K562 (cell line): ENCODE measurements around the gene CDH19. TPM values are rescaled to one million over a fixed set of nuclear protein-coding genes. Genes with fewer than 3 reads are reported as not detected.

Experiments
- ATAC-seq: fragments of 200-7000 bp; cut with Tn5 transposase; 3 replicates; pipeline ENCODE4 v1.9.1; 2020; ENCODE audit warnings: moderate library complexity
- BruUV-seq: library from RNA; stranded (reverse); fragments of 400-500 nt; replicated peaks from 2 replicates; lab custom pipeline; 2021; lab: Mats Ljungman, UMichigan
- CTCF ChIA-PET: fragments of 300-600 bp; formaldehyde crosslinking; extraction: SDS; loops from one replicate; lab custom pipeline; 2021; ENCODE audit warnings: low intra/inter-chr PET ratio; lab: Yijun Ruan, JAX
- POLR2A ChIA-PET: fragments of 300-600, 350-650 bp; sonication (Branson Sonifier 250); formaldehyde crosslinking; extraction: SDS; loops from one replicate; lab custom pipeline; 2021; ENCODE audit warnings: antibody characterized with exemption, inconsistent platforms; lab: Yijun Ruan, JAX
- DNase-seq, 4 experiments: peaks; one replicate each; pipeline versions ENCODE4 v3.0.0 to v3.0.0-alpha.2; 2011 to 2018; ENCODE audit warnings: low spot score in 3 of 4, mixed read lengths in 3 of 4; ENCODE audit errors: extremely low read depth in 1 of 4
- FAIRE-seq: peaks from 2 replicates; lab custom pipeline; 2011; peaks lifted over from hg19 to GRCh38; lab: Jason Lieb, UNC
- H2AFZ ChIP-seq: 2 replicates; pipeline ENCODE4 v1.6.0; 2011; ENCODE audit warnings: low read depth, low read length, control low read depth, inconsistent platforms
- H3K27ac ChIP-seq: fragments of 200-600 bp; 3 replicates; pipeline ENCODE4 v1.8.0; 2011; ENCODE audit warnings: low read depth, mild to moderate bottlenecking, control low read depth, inconsistent platforms, low read length, moderate library complexity, mixed read lengths; ENCODE audit errors: extremely low read depth
- H3K27me3 ChIP-seq, 2 experiments: fragments of 300-600 bp in 1 of 2; 2 replicates in 1 of 2; 3 replicates in 1 of 2; pipeline versions ENCODE4 v1.6.0 to v1.8.0; 2011; ENCODE audit warnings: inconsistent platforms in 2 of 2, low read length in 2 of 2, mild to moderate bottlenecking in 1 of 2, mixed read lengths in 1 of 2, moderate library complexity in 1 of 2; ENCODE audit not compliant: control insufficient read depth in 2 of 2, insufficient read depth in 2 of 2
- H3K36me3 ChIP-seq: fragments of 300-600 bp; 3 replicates; pipeline ENCODE4 v1.8.0; 2011; ENCODE audit warnings: mild to moderate bottlenecking, low read length, inconsistent platforms; ENCODE audit not compliant: control insufficient read depth, insufficient read depth
- H3K4me1 ChIP-seq, 2 experiments: fragments of 200-600 bp in 1 of 2; replicated peaks in 1 of 2; 2 replicates in 1 of 2; 3 replicates in 1 of 2; pipeline versions ENCODE4 v1.5.1 to v1.8.0; 2011; ENCODE audit warnings: inconsistent platforms in 2 of 2, low read length in 2 of 2, mild to moderate bottlenecking in 1 of 2, mixed read lengths in 1 of 2, moderate library complexity in 1 of 2; ENCODE audit not compliant: control insufficient read depth in 2 of 2, insufficient read depth in 2 of 2
- H3K4me2 ChIP-seq: 2 replicates; pipeline ENCODE4 v1.6.1; 2011; ENCODE audit warnings: low read length, control low read depth, inconsistent platforms, mixed read lengths; ENCODE audit not compliant: insufficient read depth
- H3K4me3 ChIP-seq: fragments of 200-600 bp; sonication (generic), shearing (Covaris generic); 2 replicates; pipeline ENCODE4 v1.5.1; 2016; ENCODE audit warnings: control low read depth, inconsistent platforms
- H3K79me2 ChIP-seq: fragments of 200-600 bp; 3 replicates; pipeline ENCODE4 v1.8.0; 2011; ENCODE audit warnings: low read length, inconsistent platforms; ENCODE audit not compliant: control insufficient read depth, insufficient read depth
- H3K9ac ChIP-seq, 2 experiments: 2 replicates each; pipeline versions ENCODE4 v1.6.0 to v1.6.1; 2011; ENCODE audit warnings: low read depth in 2 of 2, low read length in 2 of 2, control low read depth in 1 of 2, inconsistent platforms in 1 of 2, mild to moderate bottlenecking in 1 of 2, mixed read lengths in 1 of 2; ENCODE audit not compliant: insufficient read depth in 1 of 2
- H3K9me1 ChIP-seq: one replicate; pipeline ENCODE4 v1.6.0; 2011; ENCODE audit warnings: inconsistent platforms, mild to moderate bottlenecking, low read length, moderate library complexity; ENCODE audit not compliant: control insufficient read depth, insufficient read depth
- H3K9me3 ChIP-seq: replicated peaks from 2 replicates; pipeline ENCODE4 v1.5.1; 2011; ENCODE audit warnings: low read depth, low read length, inconsistent platforms; ENCODE audit not compliant: control insufficient read depth, insufficient read depth
- H4K20me1 ChIP-seq: replicated peaks from 2 replicates; pipeline ENCODE4 v1.6.1; 2011; ENCODE audit warnings: low read length, inconsistent platforms, mixed read lengths; ENCODE audit not compliant: control insufficient read depth, insufficient read depth
- HMG20B ChIP-seq: fragments of 250-450 bp; sonication (Bioruptor Pico); IDR thresholded peaks from 2 replicates; pipeline ENCODE4 v1.5.0; 2021; ENCODE audit warnings: mild to moderate bottlenecking
- HNRNPL ChIP-seq: fragments of 200-400 bp; formaldehyde crosslinking; IDR thresholded peaks from 2 replicates; pipeline ENCODE4 v1.6.1; 2017; ENCODE audit warnings: low read depth, mild to moderate bottlenecking, low read length
- MTA1 ChIP-seq: fragments of 450-650 bp; IDR thresholded peaks from 2 replicates; pipeline ENCODE4 v1.6.1; 2017; ENCODE audit warnings: borderline replicate concordance
- RB1 ChIP-seq: fragments of 450-650 bp; IDR thresholded peaks from 2 replicates; pipeline ENCODE4 v1.6.1; 2017; ENCODE audit warnings: low read depth, mild to moderate bottlenecking
- RFX1 ChIP-seq: fragments of 450-650 bp; IDR thresholded peaks from 2 replicates; pipeline ENCODE4 v1.6.1; 2016; ENCODE audit warnings: mild to moderate bottlenecking, moderate library complexity
- SIRT6 ChIP-seq: IDR thresholded peaks from one replicate; pipeline ENCODE4 v1.6.1; 2012; ENCODE audit warnings: low read depth, mild to moderate bottlenecking, control low read depth, inconsistent platforms, low read length, moderate library complexity
- ZBTB43 ChIP-seq: sonication (generic); formaldehyde crosslinking; IDR thresholded peaks from 2 replicates; pipeline ENCODE4 v1.8.0; 2023; ENCODE audit warnings: mild to moderate bottlenecking, missing genetic modification reagents
- ZNF398 ChIP-seq: fragments of 250-450 bp; sonication (Bioruptor Pico); IDR thresholded peaks from 2 replicates; pipeline ENCODE4 v1.8.0; 2021; ENCODE audit warnings: moderate library complexity, mild to moderate bottlenecking, inconsistent platforms
- ZNF583 ChIP-seq: fragments of 250-450 bp; sonication (Bioruptor Pico); IDR thresholded peaks from 2 replicates; pipeline ENCODE4 v1.4.0; 2020
- ZSCAN29 ChIP-seq: fragments of 450-650 bp; IDR thresholded peaks from 2 replicates; pipeline ENCODE4 v1.6.1; 2017
- WGBS: fragments of 100-300 bp; shearing (Covaris generic); methylation state at CpG from one replicate; pipeline ENCODE4 v1.1.6; 2016; ENCODE audit warnings: low coverage, mixed read lengths; ENCODE audit not compliant: insufficient coverage; ENCODE audit errors: missing lambda C conversion rate; 5-methylcytosine and 5-hydroxymethylcytosine counted together
- in situ Hi-C: fragments of 300-500 bp; cut with MboI; formaldehyde crosslinking; loops from 4 replicates; pipeline ENCODE4 v1.15.0; 2018; ENCODE audit warnings: inconsistent platforms, mixed read lengths
- intact Hi-C: fragments of 100-400 bp; cut with micrococcal nuclease; formaldehyde crosslinking; loops from 2 replicates; pipeline ENCODE4 v1.14.2; 2022
- polyA plus RNA-seq, 8 experiments: library from polyadenylated mRNA; depleted of rRNA in 4 of 8; stranded (reverse) in 5 of 8; unstranded in 3 of 8; fragments of >200 nt; fragmentation: Nextera tagmentation in 2 of 8; fragmentation: Illumina TruSeq in 1 of 8; extraction: Ambion mirVana in 2 of 8; extraction: Trizol in 1 of 8; gene quantifications; 2 replicates each; pipeline versions ENCODE4 v1.2.1 to v1.2.3, GENCODE V29; 2011 to 2014; ENCODE audit warnings: inconsistent platforms in 1 of 8, missing spikeins in 1 of 8
- total RNA-seq, 7 experiments: library from RNA; depleted of rRNA in 6 of 7; stranded (reverse); fragments of >200 nt in 6 of 7; fragmentation: Illumina TruSeq in 2 of 7; extraction: Trizol in 2 of 7; gene quantifications; 2 replicates each; pipeline versions ENCODE4 v1.2.1 to v1.2.3, GENCODE V29; 2011 to 2021; ENCODE audit warnings: low replicate concordance in 1 of 7

CDH19 gene
- total and polyA plus RNA-seq, 9 of the 15 experiments (the other 6 are each of a cell fraction or from before 2014, with no cell fraction given), result not detected

GRCh38 chr18:66646609-66647008, 42.7 kb upstream of the CDH19 start:
- no peaks in the 10 kb centered on the region for H3K9me1 ChIP-seq
- TF ChIP-seq ZSCAN29 (no peak), RFX1 (no peak), MTA1 (no peak), ZNF583 (no peak), ZBTB43 (no peak), RB1 (no peak), SIRT6 (no peak), HMG20B (CRISPR knock-in tag) (no peak), ZNF398 (CRISPR knock-in tag) (no peak), HNRNPL (no peak)
- H3K27ac ChIP-seq, result no peak overlapping the region
- POLR2A ChIA-PET, result no interaction called here
- WGBS, result 0% methylated on average over 2 of the region's 2 CpGs
- H4K20me1 ChIP-seq, result no peaks in the 10 kb centered on the region
- H3K27me3 ChIP-seq, result no peaks in the 10 kb centered on the region
- no peak overlapping the region for H3K4me2 ChIP-seq
- H3K79me2 ChIP-seq, result no peaks in the 10 kb centered on the region
- no peak overlapping the region for H2AFZ ChIP-seq
- intact Hi-C loops (no loop called here), in situ Hi-C loops (no loop called here)
- no peaks in the 10 kb centered on the region for H3K36me3 ChIP-seq
- H3K9me3 ChIP-seq, result no peaks in the 10 kb centered on the region
- H3K4me1 ChIP-seq, result no peaks in the 10 kb centered on the region
- BruUV-seq, result no TSS peak
- ATAC-seq (no peak), DNase-seq (no peak), FAIRE-seq (no peak)
- no peak overlapping the region for H3K4me3 ChIP-seq
- CTCF ChIA-PET, result no interaction called here
- H3K9ac ChIP-seq, result no peak overlapping the region
